Measurements from ENCODE around the gene CHN2.

The CHN2 gene

GRCh38 chr7:29469976-29470557 is 275.5 kb downstream of the CHN2 start:
- H3K27ac ChIP-seq, result no peak overlapping the region
- H3K4me3 ChIP-seq, result no peak overlapping the region

- Histone ChIP-seq H3K4me3 (no peak overlapping the region), H3K27ac (no peak overlapping the region)
These were observed 277.0 kb downstream of the CHN2 start for GRCh38 chr7:29471444-29472138.

- H3K27ac ChIP-seq, result no peak overlapping the region
These were observed 282.3 kb downstream of the CHN2 start for GRCh38 chr7:29476916-29477315.

GRCh38 chr7:29478226-29478625 is 283.7 kb downstream of the CHN2 start:
- no peak overlapping the region for H3K27ac ChIP-seq
- no peak overlapping the region for H3K4me3 ChIP-seq

More at GRCh38 chr7:29476916-29477315, 282.3 kb downstream of the CHN2 start:
- no peak overlapping the region for H3K4me3 ChIP-seq

GRCh38 chr7:29478687-29479240 is 284.2 kb downstream of the CHN2 start:
- H3K4me3 ChIP-seq, result no peak overlapping the region
- H3K27ac ChIP-seq, result no peak overlapping the region

GRCh38 chr7:29479301-29480200 is 285.0 kb downstream of the CHN2 start:
- Histone ChIP-seq H3K4me3 (no peak overlapping the region), H3K27ac (no peak overlapping the region)

- no peak overlapping the region for H3K4me3 ChIP-seq
- H3K27ac ChIP-seq, result no peak overlapping the region
These were observed 285.9 kb downstream of the CHN2 start for GRCh38 chr7:29480451-29480850.

- no peak overlapping the region for H3K4me3 ChIP-seq
- H3K27ac ChIP-seq, result no peak overlapping the region
These were observed 286.5 kb downstream of the CHN2 start for GRCh38 chr7:29480934-29481651.

- no peak overlapping the region for H3K27ac ChIP-seq
- no peak overlapping the region for H3K4me3 ChIP-seq
These were observed 287.5 kb downstream of the CHN2 start for GRCh38 chr7:29482056-29482455.

GRCh38 chr7:29483219-29484104 is 288.9 kb downstream of the CHN2 start:
- no peak overlapping the region for H3K27ac ChIP-seq
- no peak overlapping the region for H3K4me3 ChIP-seq

GRCh38 chr7:29484280-29484679 is 289.7 kb downstream of the CHN2 start:
- no peak overlapping the region for H3K4me3 ChIP-seq
- no peak overlapping the region for H3K27ac ChIP-seq

- Histone ChIP-seq H3K27ac (no peak overlapping the region), H3K4me3 (no peak overlapping the region)
These were observed 291.0 kb downstream of the CHN2 start for GRCh38 chr7:29485339-29486190.

- Histone ChIP-seq H3K27ac (no peak overlapping the region), H3K4me3 (no peak overlapping the region)
These were observed 291.7 kb downstream of the CHN2 start for GRCh38 chr7:29486191-29486700.

- Histone ChIP-seq H3K27ac (no peak overlapping the region), H3K4me3 (no peak overlapping the region)
These were observed 292.8 kb downstream of the CHN2 start for GRCh38 chr7:29487424-29487823.

- Histone ChIP-seq H3K4me3 (no peak overlapping the region), H3K27ac (peak overlapping the region in 2 of 21 experiments; percentile 27 to 34)
These were observed 293.8 kb downstream of the CHN2 start for GRCh38 chr7:29488203-29488970.

- Histone ChIP-seq H3K27ac (peak overlapping the region in 2 of 21 experiments; percentile 27 to 34), H3K4me3 (no peak overlapping the region)
These were observed 294.4 kb downstream of the CHN2 start for GRCh38 chr7:29488977-29489376.

- Histone ChIP-seq H3K27ac (no peak overlapping the region), H3K4me3 (no peak overlapping the region)
These were observed 295.6 kb downstream of the CHN2 start for GRCh38 chr7:29490094-29490607.

Data from skin epidermis (tissue), 12 donors.